ENCODE results near the gene JADE1. TPM values are rescaled to one million over a fixed set of nuclear protein-coding genes. Genes with fewer than 3 reads are reported as not detected.

The JADE1 gene
- total and polyA plus RNA-seq, 2 of the 13 experiments (the other 11 are each of a cell fraction or from before 2014, with no cell fraction given), result 5.4 to 19.3 TPM

DNA sequence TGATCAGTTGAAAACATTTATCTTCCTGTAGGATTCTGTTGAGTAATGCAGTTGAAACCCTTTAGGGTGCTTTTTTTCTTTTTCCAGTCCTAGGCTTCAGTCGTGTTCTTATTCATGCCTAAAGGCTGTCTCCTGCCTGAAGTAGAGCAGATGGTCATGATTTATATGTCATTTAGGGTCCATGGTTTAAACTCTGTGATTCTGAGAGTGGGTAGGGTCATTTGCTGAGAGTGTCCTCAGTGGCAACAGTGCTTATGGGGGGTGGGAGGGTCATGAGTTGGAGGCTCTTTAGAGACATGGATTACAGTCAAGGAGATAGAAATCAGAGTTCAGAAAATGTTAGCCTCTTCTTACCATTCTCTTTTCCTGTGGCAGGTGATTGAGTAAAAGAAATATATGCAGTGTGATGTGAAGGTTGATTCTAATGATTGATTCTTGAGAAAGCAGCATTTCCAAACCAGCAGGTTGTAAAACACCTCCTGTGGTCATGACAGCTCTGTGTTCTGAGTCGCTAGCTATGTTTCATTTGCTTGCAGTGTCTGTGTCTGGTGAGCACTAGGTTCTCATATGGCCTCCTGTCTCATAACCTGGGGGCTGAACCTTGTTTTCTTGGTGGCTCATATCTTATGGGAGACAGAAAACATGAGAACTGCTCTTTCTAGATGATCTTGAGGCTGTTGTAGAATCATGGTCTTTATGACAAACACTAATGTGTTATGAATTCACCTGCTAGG, 60.4 kb downstream of the JADE1 start (continued):
- TF ChIP-seq ZNF609 (CRISPR knock-in tag; IDR thresholded peaks at IDR 0.05; ENCODE audit: borderline replicate concordance) (no peak), MEIS1 (CRISPR knock-in tag; IDR thresholded peaks at IDR 0.05; ENCODE audit: borderline replicate concordance) (no peak), XRCC5 (optimal IDR thresholded peaks at IDR 0.05; ENCODE audit: low read length) (no peak), ZNF747 (CRISPR knock-in tag; IDR thresholded peaks at IDR 0.05; ENCODE audit: borderline replicate concordance) (no peak)

GRCh38 chr4:128871948-128872347, 62.4 kb downstream of the JADE1 start:
- no peak overlapping the region for H2AFZ ChIP-seq (ENCODE audit: low read length)
- H4K20me1 ChIP-seq (ENCODE audit: insufficient read depth, low read length), result no peaks in the 10 kb centered on the region
- H3K27ac ChIP-seq (ENCODE audit: extremely low read length, insufficient read depth, low read length), result no peak overlapping the region
- POLR2A ChIA-PET, result no interaction called here
- in situ Hi-C loops (cut with HindIII; ENCODE audit: extremely low pct_ligation_motif_present, low pct_unique_long_range_greater_than_20kb) (no loop called here), intact Hi-C loops (cut with micrococcal nuclease; ENCODE audit: unreplicated experiment) (no loop called here)
- H3K4me1 ChIP-seq (ENCODE audit: insufficient read depth, low read length), result peaks cover 18% of the 10 kb centered on the region
- no peak overlapping the region for H3K4me2 ChIP-seq (ENCODE audit: low read depth, low read length)
- CTCF ChIA-PET (ENCODE audit: low intra/inter-chr PET ratio, low total read pairs), result no interaction called here
- H3K27me3 ChIP-seq (ENCODE audit: control insufficient read depth in 1 of 2, insufficient read depth in 2 of 2, low read length in 2 of 2), result no peaks in the 10 kb centered on the region
- no peaks in the 10 kb centered on the region for H3K9me3 ChIP-seq (ENCODE audit: low read length)
- BruUV-seq (replicated peaks), result no TSS peak
- no peak for ATAC-seq
- DNase-seq (ENCODE audit: low spot score), result no peak
- FAIRE-seq, result no peak
- no peak overlapping the region for H3K4me3 ChIP-seq (replicated peaks in 1 of 3; ENCODE audit: insufficient read depth in 1 of 3, low read depth in 2 of 3, low read length in 3 of 3)
- no peak for TF ChIP-seq RBM22 (optimal IDR thresholded peaks at IDR 0.05; ENCODE audit: low read length)
- no peak for TF ChIP-seq HNRNPUL1 (IDR thresholded peaks at IDR 0.05; ENCODE audit: low read depth, low read length)
- TF ChIP-seq ZFP91 (CRISPR knock-in tag; IDR thresholded peaks at IDR 0.05; ENCODE audit: borderline replicate concordance), result no peak
- TF ChIP-seq ISL2 (CRISPR knock-in tag; IDR thresholded peaks at IDR 0.05), result no peak
- TF ChIP-seq ZBTB46 (CRISPR knock-in tag; IDR thresholded peaks at IDR 0.05; ENCODE audit: borderline replicate concordance), result no peak
- no peak for TF ChIP-seq TP53 (CRISPR knock-in tag; conservative IDR thresholded peaks at IDR 0.05)
- no peak for TF ChIP-seq NR2F2 (IDR thresholded peaks at IDR 0.05; ENCODE audit: borderline replicate concordance, low read depth)
- H3K79me2 ChIP-seq (ENCODE audit: insufficient read depth, low read length), result no peaks in the 10 kb centered on the region
- 97% methylated on average over 9 of the region's 9 CpGs for WGBS (ENCODE audit: low lambda C conversion rate)
- H3K36me3 ChIP-seq (replicated peaks in 1 of 2; ENCODE audit: control insufficient read depth in 1 of 2, insufficient read depth in 2 of 2, low read length in 2 of 2), result peaks cover 5 to 41% of the 10 kb centered on the region in 2 experiments; a peak in 4 of 5 replicates
- no peak overlapping the region for H3K9ac ChIP-seq (ENCODE audit: insufficient read depth, low read depth, low read length)
